Breast epithelium (tissue), 3 donors: Measurements from ENCODE around the gene FAM117B.
"Not testable (repeated sequence)": the region's sequence is repeated elsewhere in the genome, so short reads cannot be mapped to it uniquely, and the experiment has no call there.

Source experiments
- POLR2A ChIP-seq: fragments of 450-650 bp; IDR thresholded peaks from one replicate; pipeline ENCODE4 v1.6.1; 2016; ENCODE audit warnings: antibody characterized with exemption, mild to moderate bottlenecking, moderate library complexity
- POLR2AphosphoS5 ChIP-seq, 3 donors: sonication (generic); formaldehyde crosslinking; IDR thresholded peaks; one replicate each; pipeline ENCODE4 v1.6.1; 2017; ENCODE audit warnings: antibody characterized with exemption in 3 of 3
- TF ChIP-seq, protein P1 (sequence below), 3 donors: fragments of 450-650 bp; IDR thresholded peaks; one replicate each; pipeline ENCODE4 v1.5.1; 2016 to 2017; ENCODE audit warnings: antibody characterized with exemption in 3 of 3, mild to moderate bottlenecking in 3 of 3, moderate library complexity in 3 of 3

DNA sequence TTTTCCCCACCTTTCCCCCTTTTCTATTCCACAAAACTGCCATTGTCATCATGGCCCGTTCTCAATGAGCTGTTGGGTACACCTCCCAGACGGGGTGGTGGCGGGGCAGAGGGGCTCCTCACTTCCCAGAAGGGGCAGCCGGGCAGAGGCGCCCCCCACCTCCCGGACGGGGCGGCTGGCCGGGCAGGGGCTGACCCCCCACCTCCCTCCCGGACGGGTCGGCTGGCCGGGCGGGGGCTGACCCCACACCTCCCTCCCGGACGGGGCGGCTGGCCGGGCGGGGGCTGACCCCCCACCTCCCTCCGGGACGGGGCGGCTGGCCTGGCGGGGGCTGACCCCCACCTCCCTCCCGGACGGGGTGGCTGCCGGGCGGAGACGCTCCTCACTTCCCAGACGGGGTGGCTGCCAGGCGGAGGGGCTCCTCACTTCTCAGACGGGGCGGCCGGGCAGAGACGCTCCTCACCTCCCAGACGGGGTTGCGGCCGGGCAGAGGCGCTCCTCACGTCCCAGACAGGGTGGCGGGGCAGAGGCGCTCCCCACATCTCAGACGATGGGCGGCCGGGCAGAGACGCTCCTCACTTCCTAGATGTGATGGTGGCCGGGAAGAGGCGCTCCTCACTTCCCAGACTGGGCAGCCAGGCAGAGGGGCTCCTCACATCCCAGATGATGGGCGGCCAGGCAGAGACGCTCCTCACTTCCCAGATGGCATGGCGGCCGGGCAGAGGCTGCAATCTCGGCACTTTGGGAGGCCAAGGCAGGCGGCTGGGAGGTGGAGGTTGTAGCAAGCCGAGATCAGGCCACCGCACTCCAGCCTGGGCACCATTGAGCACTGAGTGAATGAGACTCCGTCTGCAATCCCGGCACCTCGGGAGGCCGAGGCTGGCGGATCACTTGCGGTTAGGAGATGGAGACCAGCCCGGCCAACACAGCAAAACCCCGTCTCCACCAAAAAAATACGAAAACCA is 80.5 kb downstream of the FAM117B start:
- TF ChIP-seq, protein P1, sequence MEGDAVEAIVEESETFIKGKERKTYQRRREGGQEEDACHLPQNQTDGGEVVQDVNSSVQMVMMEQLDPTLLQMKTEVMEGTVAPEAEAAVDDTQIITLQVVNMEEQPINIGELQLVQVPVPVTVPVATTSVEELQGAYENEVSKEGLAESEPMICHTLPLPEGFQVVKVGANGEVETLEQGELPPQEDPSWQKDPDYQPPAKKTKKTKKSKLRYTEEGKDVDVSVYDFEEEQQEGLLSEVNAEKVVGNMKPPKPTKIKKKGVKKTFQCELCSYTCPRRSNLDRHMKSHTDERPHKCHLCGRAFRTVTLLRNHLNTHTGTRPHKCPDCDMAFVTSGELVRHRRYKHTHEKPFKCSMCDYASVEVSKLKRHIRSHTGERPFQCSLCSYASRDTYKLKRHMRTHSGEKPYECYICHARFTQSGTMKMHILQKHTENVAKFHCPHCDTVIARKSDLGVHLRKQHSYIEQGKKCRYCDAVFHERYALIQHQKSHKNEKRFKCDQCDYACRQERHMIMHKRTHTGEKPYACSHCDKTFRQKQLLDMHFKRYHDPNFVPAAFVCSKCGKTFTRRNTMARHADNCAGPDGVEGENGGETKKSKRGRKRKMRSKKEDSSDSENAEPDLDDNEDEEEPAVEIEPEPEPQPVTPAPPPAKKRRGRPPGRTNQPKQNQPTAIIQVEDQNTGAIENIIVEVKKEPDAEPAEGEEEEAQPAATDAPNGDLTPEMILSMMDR (IDR thresholded peaks at IDR 0.05) = not testable (repeated sequence)
- not testable (repeated sequence) for TF ChIP-seq POLR2AphosphoS5 (IDR thresholded peaks at IDR 0.05); POLR2A
